GM23248 (cell line): Measurements from ENCODE around the gene ARL13B.

Source experiments
- EZH2 ChIP-seq: fragments of 200-600 bp; sonication (generic); IDR thresholded peaks from 2 replicates; pipeline ENCODE4 v1.6.1; 2018; ENCODE audit warnings: antibody characterized with exemption, mild to moderate bottlenecking; ENCODE audit not compliant: insufficient read depth, poor library complexity, severe bottlenecking
- EZH2phosphoT487 ChIP-seq: fragments of 200-600 bp; sonication (generic); IDR thresholded peaks from 2 replicates; pipeline ENCODE4 v1.6.1; 2018; ENCODE audit warnings: antibody characterized with exemption, moderate library complexity, mild to moderate bottlenecking, low read depth; ENCODE audit not compliant: insufficient read depth

- TF ChIP-seq EZH2, result no peak
- no peak for TF ChIP-seq EZH2phosphoT487
These were observed 101.9 kb downstream of the ARL13B start for GRCh38 chr3:94081884-94082283.
